BE2C (cell line): ENCODE data around the gene KCNT2.

Source experiments
- DNase-seq: peaks from one replicate; pipeline ENCODE4 v3.0.0-alpha.2; 2020
- H3K27me3 ChIP-seq: fragments of 250-450 bp; sonication (Bioruptor Pico); 2 replicates; pipeline ENCODE4 v1.5.1; 2020; ENCODE audit warnings: mild to moderate bottlenecking
- H3K36me3 ChIP-seq: fragments of 250-450 bp; sonication (Bioruptor Pico); 2 replicates; pipeline ENCODE4 v1.5.1; 2020; ENCODE audit warnings: mild to moderate bottlenecking
- H3K4me1 ChIP-seq: fragments of 250-450 bp; sonication (Bioruptor Pico); 2 replicates; pipeline ENCODE4 v1.5.1; 2020
- H3K4me3 ChIP-seq: 2 replicates; pipeline ENCODE4 v1.5.1; 2011; ENCODE audit warnings: low read depth, low read length
- H3K9me3 ChIP-seq: fragments of 250-450 bp; sonication (Bioruptor Pico); 2 replicates; pipeline ENCODE4 v1.5.1; 2020
- TF ChIP-seq, protein P1 (sequence below): IDR thresholded peaks from 2 replicates; pipeline ENCODE4 v1.5.1; 2012; ENCODE audit warnings: mild to moderate bottlenecking, low read depth, low read length

Gene KCNT2

DNA sequence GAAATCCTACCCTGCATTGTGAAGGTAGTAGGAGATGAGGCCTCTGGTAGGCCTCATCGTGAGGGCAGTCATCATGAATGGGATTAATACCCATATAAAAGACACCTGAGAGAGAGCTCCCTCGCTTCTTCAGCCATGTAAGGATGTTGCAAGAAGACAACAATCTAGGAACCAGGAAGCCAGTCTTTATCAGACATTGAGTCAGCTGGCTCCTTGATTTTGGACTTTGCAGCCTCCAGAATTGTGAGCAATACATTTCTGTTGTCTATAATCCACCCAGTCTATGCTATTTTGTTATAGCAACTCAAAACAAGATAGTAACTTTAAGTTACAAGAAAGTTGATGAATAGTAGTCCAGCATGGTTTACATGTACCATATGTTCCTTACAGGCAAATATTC lies 208.5 kb downstream of the KCNT2 start:
- DNase-seq, result no peak
- no peak overlapping the region for H3K4me3 ChIP-seq
- TF ChIP-seq, protein P1, sequence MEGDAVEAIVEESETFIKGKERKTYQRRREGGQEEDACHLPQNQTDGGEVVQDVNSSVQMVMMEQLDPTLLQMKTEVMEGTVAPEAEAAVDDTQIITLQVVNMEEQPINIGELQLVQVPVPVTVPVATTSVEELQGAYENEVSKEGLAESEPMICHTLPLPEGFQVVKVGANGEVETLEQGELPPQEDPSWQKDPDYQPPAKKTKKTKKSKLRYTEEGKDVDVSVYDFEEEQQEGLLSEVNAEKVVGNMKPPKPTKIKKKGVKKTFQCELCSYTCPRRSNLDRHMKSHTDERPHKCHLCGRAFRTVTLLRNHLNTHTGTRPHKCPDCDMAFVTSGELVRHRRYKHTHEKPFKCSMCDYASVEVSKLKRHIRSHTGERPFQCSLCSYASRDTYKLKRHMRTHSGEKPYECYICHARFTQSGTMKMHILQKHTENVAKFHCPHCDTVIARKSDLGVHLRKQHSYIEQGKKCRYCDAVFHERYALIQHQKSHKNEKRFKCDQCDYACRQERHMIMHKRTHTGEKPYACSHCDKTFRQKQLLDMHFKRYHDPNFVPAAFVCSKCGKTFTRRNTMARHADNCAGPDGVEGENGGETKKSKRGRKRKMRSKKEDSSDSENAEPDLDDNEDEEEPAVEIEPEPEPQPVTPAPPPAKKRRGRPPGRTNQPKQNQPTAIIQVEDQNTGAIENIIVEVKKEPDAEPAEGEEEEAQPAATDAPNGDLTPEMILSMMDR, result no peak
- H3K4me1 ChIP-seq, result no peaks in the 10 kb centered on the region; the same call in 1 of the 2 replicates
- H3K36me3 ChIP-seq, result no peaks in the 10 kb centered on the region
- no peaks in the 10 kb centered on the region for H3K27me3 ChIP-seq
- no peaks in the 10 kb centered on the region for H3K9me3 ChIP-seq

DNA sequence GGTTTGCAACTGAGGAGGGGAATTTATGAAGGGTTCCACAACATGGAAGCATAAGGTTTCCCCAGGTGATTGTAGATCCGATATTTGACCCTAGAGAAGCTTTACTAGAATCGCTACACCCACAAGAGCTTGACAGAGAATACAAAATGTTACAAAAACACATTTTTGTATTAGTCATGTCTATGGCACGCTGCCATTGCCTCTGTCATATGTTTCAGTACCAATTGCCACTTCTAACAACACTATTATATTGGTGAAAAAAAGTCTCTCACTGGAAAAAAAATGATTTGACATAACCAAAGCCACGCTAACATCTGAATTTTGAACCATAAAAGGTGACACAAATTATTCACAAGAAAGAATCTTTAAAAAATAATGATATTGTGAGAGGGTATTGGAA lies 214.5 kb downstream of the KCNT2 start:
- H3K36me3 ChIP-seq, result no peaks in the 10 kb centered on the region
- no peaks in the 10 kb centered on the region for H3K27me3 ChIP-seq
- no peak overlapping the region for H3K4me3 ChIP-seq
- TF ChIP-seq, protein P1, result no peak
- no peaks in the 10 kb centered on the region for H3K9me3 ChIP-seq
- no peaks in the 10 kb centered on the region for H3K4me1 ChIP-seq
- no peak for DNase-seq

DNA sequence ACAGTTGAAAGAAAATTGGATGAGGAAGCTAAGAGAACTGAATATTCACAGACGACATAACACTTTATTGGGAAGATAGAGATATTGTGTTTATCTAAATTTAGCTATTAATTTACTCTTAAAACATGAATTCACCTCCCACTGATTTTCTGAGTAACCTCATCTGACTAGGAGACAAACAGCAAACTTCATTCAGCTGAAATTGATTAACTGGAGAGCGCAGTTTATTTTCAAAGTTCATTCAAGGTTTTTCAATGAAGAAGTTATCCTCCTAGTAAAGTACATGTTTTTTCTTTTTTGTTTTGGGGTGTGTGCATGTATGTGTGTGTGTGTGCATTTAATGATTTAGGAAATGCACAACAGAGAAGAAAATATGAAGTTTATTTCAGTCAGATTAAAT lies 215.0 kb downstream of the KCNT2 start:
- DNase-seq, result no peak
- Histone ChIP-seq H3K4me1 (no peaks in the 10 kb centered on the region), H3K4me3 (no peak overlapping the region), H3K36me3 (no peaks in the 10 kb centered on the region), H3K27me3 (no peaks in the 10 kb centered on the region), H3K9me3 (no peaks in the 10 kb centered on the region)
- TF ChIP-seq, protein P1, result no peak

DNA sequence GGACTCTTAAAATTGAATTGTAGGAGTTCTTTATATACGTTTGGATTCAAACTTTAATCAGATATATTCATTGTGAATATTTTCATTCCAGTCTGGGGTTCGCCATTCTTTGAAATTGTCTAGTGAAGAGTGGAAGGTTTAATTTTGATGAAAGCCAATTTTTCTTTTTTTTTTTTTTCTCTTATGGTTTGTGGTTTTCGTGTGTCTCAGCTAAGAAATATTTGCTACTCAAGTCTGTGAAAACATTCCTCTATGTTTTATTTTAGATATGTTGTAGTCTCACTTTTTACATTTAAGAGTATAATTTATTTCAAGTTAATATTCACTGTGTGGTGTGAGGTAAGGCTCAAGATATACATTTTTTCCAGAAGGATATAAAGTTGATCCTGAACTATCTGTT lies 220.5 kb downstream of the KCNT2 start:
- no peaks in the 10 kb centered on the region for H3K9me3 ChIP-seq
- H3K4me3 ChIP-seq, result no peak overlapping the region
- no peaks in the 10 kb centered on the region for H3K27me3 ChIP-seq
- 0 out of 2 replicates have a peak, but pooled peaks cover 3% of the 10 kb centered on the region for H3K4me1 ChIP-seq
- 0 out of 2 replicates have a peak, but pooled peaks cover 4% of the 10 kb centered on the region for H3K36me3 ChIP-seq
- no peak for DNase-seq
- TF ChIP-seq, protein P1, result no peak

DNA sequence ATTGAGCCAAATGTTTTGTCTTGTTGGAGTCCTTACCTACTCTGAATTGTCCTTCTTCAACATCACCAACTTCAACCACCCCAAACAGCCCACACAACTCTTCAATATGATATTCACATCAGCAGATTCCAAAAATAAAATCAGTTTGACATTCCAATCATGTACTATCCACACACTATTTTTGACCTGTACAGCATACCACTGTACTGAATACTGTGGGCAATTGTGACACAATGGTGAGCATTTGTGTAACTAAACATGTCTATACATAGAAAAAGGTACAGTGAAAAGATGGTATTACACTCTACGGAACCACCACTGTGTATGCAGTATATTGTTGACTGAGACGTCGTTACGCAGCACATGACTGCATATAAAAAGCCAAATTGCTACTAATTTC lies 223.1 kb downstream of the KCNT2 start:
- Histone ChIP-seq H3K27me3 (no peaks in the 10 kb centered on the region), H3K9me3 (no peaks in the 10 kb centered on the region), H3K4me1 (0 out of 2 replicates have a peak, but pooled peaks cover 3% of the 10 kb centered on the region), H3K4me3 (no peak overlapping the region), H3K36me3 (0 out of 2 replicates have a peak, but pooled peaks cover 4% of the 10 kb centered on the region)
- TF ChIP-seq, protein P1, result no peak
- no peak for DNase-seq

DNA sequence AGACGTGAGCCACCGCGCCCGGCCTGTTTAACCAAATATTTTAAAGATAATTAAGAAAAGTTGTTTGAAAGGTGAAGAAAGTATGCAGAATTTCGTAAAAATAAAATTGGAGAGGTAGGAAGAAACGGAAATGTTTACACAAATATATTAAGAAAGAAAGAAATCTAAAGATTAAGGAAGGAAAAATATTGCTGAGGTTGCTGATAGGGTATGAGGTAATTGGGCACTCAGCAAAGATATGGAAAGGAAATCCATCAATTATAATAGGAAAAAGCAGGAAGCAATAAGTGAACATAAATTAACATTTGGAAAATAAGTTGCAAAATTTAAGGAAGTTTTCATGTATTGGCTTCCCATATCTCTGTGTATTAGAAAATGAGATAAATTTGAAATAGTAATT lies 225.9 kb downstream of the KCNT2 start:
- no peak overlapping the region for H3K4me3 ChIP-seq
- DNase-seq, result no peak

More for the DNA sequence above, 225.9 kb downstream of the KCNT2 start:
- Histone ChIP-seq H3K4me1 (peaks cover 6% of the 10 kb centered on the region; the same call in 1 of the 2 replicates), H3K9me3 (no peaks in the 10 kb centered on the region), H3K27me3 (no peaks in the 10 kb centered on the region), H3K36me3 (0 out of 2 replicates have a peak, but pooled peaks cover 4% of the 10 kb centered on the region)
- TF ChIP-seq, protein P1, result no peak
